Stomach smooth muscle (tissue), 2 donors: ENCODE data around the gene DVL2.
"Not testable (repeated sequence)": the region's sequence is repeated elsewhere in the genome, so short reads cannot be mapped to it uniquely, and the experiment has no call there.

Source experiments
- H3K27ac ChIP-seq: one replicate; pipeline ENCODE4 v1.7.0; 2013; ENCODE audit warnings: mild to moderate bottlenecking, low read length, inconsistent platforms
- H3K27me3 ChIP-seq, 2 donors: one replicate each; pipeline ENCODE4 v1.7.0; 2013; ENCODE audit warnings: low read length in 2 of 2; ENCODE audit not compliant: insufficient read depth in 2 of 2, control insufficient read depth in 1 of 2
- H3K36me3 ChIP-seq, 2 donors: one replicate each; pipeline ENCODE4 v1.7.0; 2013; ENCODE audit warnings: low read length in 2 of 2; ENCODE audit not compliant: control insufficient read depth in 2 of 2, insufficient read depth in 2 of 2
- H3K4me1 ChIP-seq: one replicate; pipeline ENCODE4 v1.7.0; 2013; ENCODE audit warnings: low read length; ENCODE audit not compliant: control insufficient read depth, insufficient read depth
- H3K4me3 ChIP-seq, 2 donors: one replicate each; pipeline ENCODE4 v1.7.0; 2013; ENCODE audit warnings: low read length in 2 of 2
- H3K9ac ChIP-seq, 2 donors: one replicate each; pipeline ENCODE4 v1.7.0; 2013; ENCODE audit warnings: low read length in 2 of 2, mild to moderate bottlenecking in 1 of 2
- H3K9me3 ChIP-seq, 2 donors: one replicate each; pipeline ENCODE4 v1.7.0; 2013; ENCODE audit warnings: low read length in 2 of 2; ENCODE audit not compliant: control insufficient read depth in 2 of 2
- donor health status: healthy.
- donor health status: Pancreatic carcinoma.

Gene DVL2

GRCh38 chr17:7253082-7253481, 18.8 kb upstream of the DVL2 start:
- Histone ChIP-seq H3K36me3 (peaks cover 12 to 22% of the 10 kb centered on the region in 2 donors), H3K4me3 (peak overlapping the region; percentile 87), H3K9ac (peak overlapping the region; percentile 96 to 98), H3K27me3 (no peaks in the 10 kb centered on the region), H3K9me3 (no peaks in the 10 kb centered on the region), H3K27ac (peak overlapping the region; percentile 99), H3K4me1 (peaks cover 30% of the 10 kb centered on the region)

GRCh38 chr17:7252176-7253043, 18.1 kb upstream of the DVL2 start, which contains the start of gene ELP5:
TSS of gene ELP5 (plus strand) at chr17:7252215. CDS start at chr17:7252551, 336 bp downstream.
- H3K27ac ChIP-seq: peak within 1 kb of the TSS; percentile 99
- H3K4me3 ChIP-seq: peak within 1 kb of the TSS; percentile 87
- no peaks in the 10 kb centered on the region for H3K9me3 ChIP-seq
- peaks cover 12 to 22% of the 10 kb centered on the region in 2 donors for H3K36me3 ChIP-seq
- no peaks in the 10 kb centered on the region for H3K27me3 ChIP-seq
- H3K9ac ChIP-seq: peak within 1 kb of the TSS; percentile 96 to 98
- H3K4me1 ChIP-seq: peaks cover 30% of the 10 kb centered on the region

GRCh38 chr17:7251661-7252175, 17.4 kb upstream of the DVL2 start, which contains the start of gene CTDNEP1:
TSS of gene CTDNEP1 (minus strand) at chr17:7251734. CDS start at chr17:7251296, 438 bp downstream.
- H3K27ac ChIP-seq: peak within 1 kb of the TSS; percentile 99
- H3K36me3 ChIP-seq: peaks cover 16 to 23% of the 10 kb centered on the region in 2 donors
- no peaks in the 10 kb centered on the region for H3K27me3 ChIP-seq
- H3K9ac ChIP-seq: peak within 1 kb of the TSS; percentile 96 to 98
- peak within 1 kb of the TSS; percentile 87 for H3K4me3 ChIP-seq
- no peaks in the 10 kb centered on the region for H3K9me3 ChIP-seq
- peaks cover 30% of the 10 kb centered on the region for H3K4me1 ChIP-seq

GRCh38 chr17:7250695-7251627, 16.6 kb upstream of the DVL2 start:
- H3K36me3 ChIP-seq: peaks cover 20 to 25% of the 10 kb centered on the region in 2 donors
- H3K27me3 ChIP-seq: no peaks in the 10 kb centered on the region
- peak overlapping the region; percentile 87 for H3K4me3 ChIP-seq
- H3K9me3 ChIP-seq: no peaks in the 10 kb centered on the region
- peak overlapping the region; percentile 99 for H3K27ac ChIP-seq
- peaks cover 30% of the 10 kb centered on the region for H3K4me1 ChIP-seq
- peak overlapping the region; percentile 82 to 98 for H3K9ac ChIP-seq

GRCh38 chr17:7249830-7250229, 15.5 kb upstream of the DVL2 start:
- H3K9ac ChIP-seq: peak overlapping the region; percentile 82 to 98
- no peaks in the 10 kb centered on the region for H3K9me3 ChIP-seq
- peak overlapping the region; percentile 99 for H3K27ac ChIP-seq
- H3K4me1 ChIP-seq: peaks cover 30% of the 10 kb centered on the region
- peak overlapping the region; percentile 87 for H3K4me3 ChIP-seq
- peaks cover 20 to 22% of the 10 kb centered on the region in 2 donors for H3K36me3 ChIP-seq
- no peaks in the 10 kb centered on the region for H3K27me3 ChIP-seq

DNA sequence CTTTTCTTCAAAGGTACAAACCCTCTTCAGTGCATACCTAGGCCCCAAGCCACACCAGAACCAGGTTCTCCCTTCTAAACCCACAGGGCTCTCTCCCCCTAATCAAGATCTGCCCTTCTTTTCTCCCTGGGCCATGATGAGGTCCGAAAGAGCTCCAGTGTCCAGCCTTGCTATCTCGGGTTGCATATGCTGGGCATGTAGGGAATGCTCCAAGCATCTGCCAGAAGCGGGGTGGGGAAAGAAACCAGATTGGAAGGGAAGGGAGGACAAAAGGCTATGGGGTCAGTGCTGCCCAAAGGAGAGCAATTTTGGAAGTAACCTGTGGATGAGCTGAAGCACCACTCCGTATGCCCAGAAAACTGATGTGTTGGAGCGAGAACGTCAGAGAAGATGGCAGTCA, 14.9 kb upstream of the DVL2 start:
- H3K4me3 ChIP-seq: no peak overlapping the region
- peaks cover 30% of the 10 kb centered on the region for H3K4me1 ChIP-seq
- H3K27ac ChIP-seq: no peak overlapping the region
- H3K27me3 ChIP-seq: no peaks in the 10 kb centered on the region
- peaks cover 20 to 21% of the 10 kb centered on the region in 2 donors for H3K36me3 ChIP-seq
- no peaks in the 10 kb centered on the region for H3K9me3 ChIP-seq
- H3K9ac ChIP-seq: no peak overlapping the region

GRCh38 chr17:7248796-7249195, 14.5 kb upstream of the DVL2 start:
- Histone ChIP-seq H3K36me3 (peaks cover 19 to 23% of the 10 kb centered on the region in 2 donors), H3K27ac (no peak overlapping the region), H3K4me1 (peaks cover 32% of the 10 kb centered on the region), H3K9ac (no peak overlapping the region), H3K27me3 (no peaks in the 10 kb centered on the region), H3K4me3 (no peak overlapping the region), H3K9me3 (no peaks in the 10 kb centered on the region)

GRCh38 chr17:7246779-7247178, 12.5 kb upstream of the DVL2 start:
- peaks cover 32% of the 10 kb centered on the region for H3K4me1 ChIP-seq
- no peak overlapping the region for H3K4me3 ChIP-seq
- H3K9me3 ChIP-seq: no peaks in the 10 kb centered on the region
- no peak overlapping the region for H3K9ac ChIP-seq
- H3K36me3 ChIP-seq: peaks cover 19 to 23% of the 10 kb centered on the region in 2 donors
- H3K27ac ChIP-seq: no peak overlapping the region
- no peaks in the 10 kb centered on the region for H3K27me3 ChIP-seq

DNA sequence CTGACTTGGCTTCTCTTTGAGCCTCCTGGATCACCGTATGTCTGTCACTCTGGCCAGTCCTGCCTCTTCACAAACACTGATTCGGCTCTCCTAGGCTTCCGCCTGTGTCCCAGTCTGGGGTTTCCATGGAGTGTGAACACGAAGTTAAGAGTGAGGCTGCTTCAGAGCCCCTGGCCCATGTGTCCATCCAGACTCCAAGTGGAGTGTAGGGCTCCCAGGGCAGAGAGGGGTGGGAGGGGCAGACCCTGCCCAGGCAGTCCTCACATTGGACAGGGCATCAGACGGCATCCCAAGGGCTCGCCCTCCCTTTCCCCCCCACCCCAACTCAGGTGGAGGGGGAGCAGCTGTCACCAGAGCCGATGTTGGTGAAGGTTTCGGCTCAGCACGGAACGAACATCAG, 9.5 kb upstream of the DVL2 start:
- peak overlapping the region; percentile 95 for H3K27ac ChIP-seq
- H3K9me3 ChIP-seq, H3K27me3 ChIP-seq, H3K4me3 ChIP-seq, H3K9ac ChIP-seq: not testable (repeated sequence)
- peaks cover 35% of the 10 kb centered on the region for H3K4me1 ChIP-seq
- peaks cover 27 to 31% of the 10 kb centered on the region in 2 donors for H3K36me3 ChIP-seq

- peaks cover 27 to 31% of the 10 kb centered on the region in 2 donors for H3K36me3 ChIP-seq
- H3K9me3 ChIP-seq: no peaks in the 10 kb centered on the region
- H3K27ac ChIP-seq: peak overlapping the region; percentile 95
- peak overlapping the region; percentile 91 to 99 for H3K9ac ChIP-seq
- H3K27me3 ChIP-seq: no peaks in the 10 kb centered on the region
- H3K4me3 ChIP-seq: peak overlapping the region; percentile 92 to 96
- H3K4me1 ChIP-seq: peaks cover 32% of the 10 kb centered on the region
Measured at GRCh38 chr17:7243453-7243729, 9.1 kb upstream of the DVL2 start.
